Heart right ventricle (tissue), 16 donors: ENCODE results near the gene UBE2D4. TPM values are rescaled to one million over a fixed set of nuclear protein-coding genes. Genes with fewer than 3 reads are reported as not detected.

Source experiments
- ATAC-seq, 8 donors: fragments of 200-7000 bp; cut with Tn5 transposase; one replicate each; pipeline ENCODE4 v1.9.1; 2020; ENCODE audit warnings: mild to moderate bottlenecking in 8 of 8, moderate library complexity in 8 of 8, moderate number of reproducible peaks in 1 of 8
- DNase-seq, 2 donors: peaks; one replicate each; pipeline ENCODE4 v3.0.0-alpha.2; 2020
- H3K27ac ChIP-seq, 10 donors: fragments of 200-600 bp; sonication (generic) in 2 of 10; one replicate each; pipeline versions ENCODE4 v1.5.0 to v1.8.0; 2020 to 2022; ENCODE audit warnings: mild to moderate bottlenecking in 3 of 10
- H3K27me3 ChIP-seq, 7 donors: fragments of 200-600 bp; one replicate each; pipeline ENCODE4 v1.8.0; 2021 to 2022; ENCODE audit warnings: mild to moderate bottlenecking in 2 of 7
- H3K36me3 ChIP-seq, 9 donors: fragments of 200-600 bp; sonication (generic) in 1 of 9; one replicate each; pipeline versions ENCODE4 v1.5.0 to v1.8.0; 2020 to 2022; ENCODE audit warnings: mild to moderate bottlenecking in 2 of 9
- H3K4me1 ChIP-seq, 9 donors: fragments of 200-600 bp; sonication (generic) in 1 of 9; one replicate each; pipeline versions ENCODE4 v1.5.0 to v1.8.0; 2020 to 2022; ENCODE audit warnings: mild to moderate bottlenecking in 4 of 9
- H3K4me3 ChIP-seq, 10 donors: fragments of 200-600 bp; sonication (generic) in 2 of 10; one replicate each; pipeline versions ENCODE4 v1.5.0 to v1.8.0; 2020 to 2022; ENCODE audit warnings: mild to moderate bottlenecking in 7 of 10, moderate library complexity in 2 of 10
- H3K9me3 ChIP-seq, 11 donors: fragments of 200-600 bp in 10 of 11; sonication (generic) in 2 of 11; one replicate each; pipeline versions ENCODE4 v1.5.0 to v1.8.0; 2013 to 2022; ENCODE audit warnings: mild to moderate bottlenecking in 2 of 11, control low read depth in 1 of 11, moderate library complexity in 1 of 11
- WGBS, 2 donors: extraction: QIAGEN DNeasy Blood & Tissue Kit; methylation state at CpG; one replicate each; pipeline ENCODE4 v1.1.7; 2013; ENCODE audit warnings: inconsistent platforms in 1 of 2; 5-methylcytosine and 5-hydroxymethylcytosine counted together
- intact Hi-C, 10 donors: fragments of 100-400 bp; cut with DNase I; formaldehyde crosslinking; loops; one replicate each; pipeline versions ENCODE4 v1.11.1 to v1.14.2; 2022
- polyA plus RNA-seq, 2 donors: library from polyadenylated mRNA; stranded (reverse); fragments of 200-250 nt; gene quantifications; one replicate each; pipeline ENCODE4 v1.2.3, GENCODE V29; 2013
- total RNA-seq, 10 donors: library from RNA; stranded (reverse); fragmentation: NEBNext Ultra II Directional in 3 of 10; extraction: Animal tissue kit (Norgen Biotek cat#: 25700) in 3 of 10; gene quantifications; one replicate each; pipeline versions ENCODE4 v1.2.1 to v1.2.4, GENCODE V29; 2021 to 2023
- TF ChIP-seq, protein P1 (sequence below), 9 donors: fragments of 200-600 bp; sonication (generic) in 2 of 9; IDR thresholded peaks; one replicate each; pipeline versions ENCODE4 v1.5.0 to v1.8.0; 2021 to 2022; ENCODE audit warnings: antibody characterized with exemption in 9 of 9, mild to moderate bottlenecking in 5 of 9, moderate library complexity in 1 of 9
- donor health status: Arrhythmogenic right ventricular cardiomyopathy.
- donor health status: ischemic (EF 13 %, LVEDD 7.1; RV severe dilation, severe dysfunction).
- donor health status: healthy with polysubstance abuse.
- donor health status: DM: no; HTN: yes; CAD: no.
- donor health status: DM: no; HTN: no; CAD: no.
- donor health status: ischemic (EF 25% LVEDD 6.9; RV normal size, moderate dysfunction).
- donor health status: ischemic (EF 25% LVEDD 5.7; RV mildly dilated, moderate dysfunction).
- donor health status: healthy.
- donor health status: DM: yes; HTN: yes; CAD: no.
- donor health status: Ischemic cardiomyopathy.
- donor health status: ischemic (EF 35%, LVEDD 5.7; RV mildly dilated, moderate dysfunction).
- donor health status: nonischemic (EF 11% LVEDD 7.7; RV severe dilation, severe dysfunction).
- donor health status: DM: yes; HTN: yes; CAD: no.
- donor health status: PGD.
- donor health status: ischemic (EF 29% LVEDD 5.4; RV normal size, mild dysfunction).
- donor health status: nonischemic (EF 23%, LVEDD 6.1; RV moderate dilation, normal function).

UBE2D4 gene
- total and polyA plus RNA-seq, 12 donors = 26.2 to 56.1 (median 41.7) TPM

DNA sequence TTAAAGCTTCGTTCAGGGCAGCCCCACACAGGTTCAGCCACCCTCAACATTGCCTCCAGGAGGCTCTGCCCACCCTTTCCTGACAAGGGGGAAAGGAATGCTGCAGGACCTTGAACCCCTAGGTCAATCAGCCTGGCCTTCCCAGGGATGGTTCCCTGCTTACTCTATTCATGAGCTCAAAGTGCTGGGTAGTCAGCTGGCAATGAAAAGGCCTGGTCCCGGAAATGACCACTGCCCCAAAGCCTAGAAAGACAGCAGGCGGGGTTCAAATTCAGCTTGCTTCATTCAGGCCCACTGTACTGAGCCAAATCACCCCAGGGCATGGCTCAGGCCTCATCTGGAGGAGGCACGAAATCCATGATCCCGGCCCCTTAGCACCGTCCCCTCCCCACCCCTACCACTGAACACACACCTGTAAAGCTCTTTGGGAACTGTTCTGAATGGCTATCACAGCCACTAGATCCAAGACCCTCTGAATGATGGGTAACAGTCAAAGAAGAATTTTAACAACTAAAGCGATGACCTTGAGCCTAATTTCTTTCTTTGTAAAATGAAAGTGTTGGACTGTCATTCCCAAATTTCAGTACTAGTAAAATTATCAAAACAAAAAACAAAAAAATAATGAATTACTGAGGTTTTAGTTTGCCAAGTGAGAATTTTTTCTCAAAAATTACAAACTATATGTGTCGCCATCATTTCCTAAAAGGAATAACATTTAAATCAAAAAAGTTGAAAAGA is 20.9 kb upstream of the UBE2D4 start:
- peak in 7 of 8 donors; percentile 13 to 57 (median 39) for ATAC-seq
- no peak for DNase-seq
- Histone ChIP-seq H3K4me1 (peaks cover 14 to 51% (median 34%) of the 10 kb centered on the region in 9 donors), H3K27ac (peak overlapping the region; percentile 87 to 95 (median 91)), H3K4me3 (peak overlapping the region; percentile 66 to 87 (median 76)), H3K27me3 (no peaks in the 10 kb centered on the region), H3K36me3 (peaks cover 0 to 3% (median 0%) of the 10 kb centered on the region in 9 donors), H3K9me3 (no peaks in the 10 kb centered on the region)
- intact Hi-C loops = no loop called here
- WGBS, 2 donors = 34 to 35% methylated on average over 8 of the region's 8 CpGs
- TF ChIP-seq, protein P1, sequence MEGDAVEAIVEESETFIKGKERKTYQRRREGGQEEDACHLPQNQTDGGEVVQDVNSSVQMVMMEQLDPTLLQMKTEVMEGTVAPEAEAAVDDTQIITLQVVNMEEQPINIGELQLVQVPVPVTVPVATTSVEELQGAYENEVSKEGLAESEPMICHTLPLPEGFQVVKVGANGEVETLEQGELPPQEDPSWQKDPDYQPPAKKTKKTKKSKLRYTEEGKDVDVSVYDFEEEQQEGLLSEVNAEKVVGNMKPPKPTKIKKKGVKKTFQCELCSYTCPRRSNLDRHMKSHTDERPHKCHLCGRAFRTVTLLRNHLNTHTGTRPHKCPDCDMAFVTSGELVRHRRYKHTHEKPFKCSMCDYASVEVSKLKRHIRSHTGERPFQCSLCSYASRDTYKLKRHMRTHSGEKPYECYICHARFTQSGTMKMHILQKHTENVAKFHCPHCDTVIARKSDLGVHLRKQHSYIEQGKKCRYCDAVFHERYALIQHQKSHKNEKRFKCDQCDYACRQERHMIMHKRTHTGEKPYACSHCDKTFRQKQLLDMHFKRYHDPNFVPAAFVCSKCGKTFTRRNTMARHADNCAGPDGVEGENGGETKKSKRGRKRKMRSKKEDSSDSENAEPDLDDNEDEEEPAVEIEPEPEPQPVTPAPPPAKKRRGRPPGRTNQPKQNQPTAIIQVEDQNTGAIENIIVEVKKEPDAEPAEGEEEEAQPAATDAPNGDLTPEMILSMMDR (IDR thresholded peaks at IDR 0.05) = no peak

DNA sequence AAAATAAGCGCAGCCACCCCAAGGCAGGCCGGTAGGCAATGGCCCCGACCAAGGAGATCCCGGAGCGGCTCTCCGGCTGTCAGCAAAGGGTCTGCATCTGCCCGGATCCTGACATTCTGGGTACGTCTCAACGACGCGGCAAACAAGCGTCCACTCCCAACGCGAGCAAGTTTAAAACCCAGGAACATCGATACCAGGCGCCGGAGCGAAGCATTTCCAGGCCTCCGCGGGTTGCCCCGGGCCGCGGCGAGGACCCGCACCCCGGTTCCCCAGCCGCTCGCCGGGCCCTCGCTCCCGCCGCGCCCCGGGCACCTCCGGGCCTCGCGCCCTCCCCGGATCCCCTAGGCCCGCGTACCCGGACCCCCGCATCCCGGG is 20.3 kb upstream of the UBE2D4 start:
- Histone ChIP-seq H3K4me3 (peak overlapping the region; percentile 66 to 87 (median 76)), H3K9me3 (no peaks in the 10 kb centered on the region), H3K36me3 (peaks cover 0 to 3% (median 0%) of the 10 kb centered on the region in 9 donors), H3K4me1 (peaks cover 12 to 45% (median 31%) of the 10 kb centered on the region in 9 donors), H3K27ac (peak overlapping the region; percentile 87 to 95 (median 91)), H3K27me3 (no peaks in the 10 kb centered on the region)
- 0 to 1% methylated on average over 29 to 43 of the region's 43 CpGs for WGBS, 2 donors
- DNase-seq (peak; percentile 25 to 32), ATAC-seq (peak; percentile 10 to 58 (median 37))
- TF ChIP-seq, protein P1 (IDR thresholded peaks at IDR 0.05) = no peak
- intact Hi-C loops = no loop called here

DNA sequence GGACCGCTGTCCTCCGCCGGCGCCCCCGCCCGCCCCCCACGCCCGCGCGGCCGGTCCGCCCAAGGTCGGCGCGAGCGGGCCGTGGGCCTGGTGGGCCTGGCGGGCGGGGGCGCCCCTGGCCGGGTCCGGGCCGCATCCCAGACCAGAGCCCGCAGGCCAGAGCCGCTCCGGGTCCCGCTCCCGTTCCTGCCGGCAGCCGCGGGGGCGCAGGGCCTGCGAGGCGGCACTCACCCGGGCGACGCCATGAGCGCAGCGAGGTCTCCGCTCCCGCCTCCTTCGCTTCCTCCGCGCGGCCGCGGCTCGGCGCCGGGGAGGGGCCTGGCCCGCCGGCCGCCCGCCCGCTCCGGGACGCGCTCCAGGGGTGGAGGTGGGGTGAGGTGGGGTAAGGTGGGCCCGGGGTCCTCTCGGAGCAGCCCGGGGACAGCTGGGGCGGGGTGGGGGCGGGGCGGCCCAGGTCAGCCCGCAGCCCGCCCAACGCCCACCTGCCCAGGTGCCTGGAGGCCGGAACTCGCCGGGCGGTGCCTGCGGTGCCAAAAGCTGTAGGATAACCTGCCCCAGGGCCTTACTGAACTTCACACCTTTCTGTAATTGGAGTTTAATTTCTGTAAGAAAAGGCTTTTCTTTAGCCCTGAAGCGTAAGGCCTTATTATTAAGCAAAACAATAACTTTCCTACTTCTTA is 19.8 kb upstream of the UBE2D4 start, which contains the start of gene URGCP:
TSS of gene URGCP (minus strand) at position 266 of the 680 bp plus-strand sequence. CDS start at position 245, 21 bp downstream.
- Histone ChIP-seq H3K27ac (peak within 1 kb of the TSS; percentile 87 to 95 (median 91)), H3K4me3 (peak within 1 kb of the TSS; percentile 66 to 87 (median 76)), H3K9me3 (no peaks in the 10 kb centered on the region), H3K36me3 (peaks cover 0 to 1% (median 0%) of the 10 kb centered on the region in 9 donors), H3K4me1 (peaks cover 11 to 40% (median 26%) of the 10 kb centered on the region in 9 donors), H3K27me3 (no peaks in the 10 kb centered on the region)
- DNase-seq (peak; percentile 44 to 71), ATAC-seq (peak; percentile 48 to 92 (median 77))
- 0 to 4% methylated on average over 35 to 72 of the region's 73 CpGs for WGBS, 2 donors
- TF ChIP-seq, protein P1 (IDR thresholded peaks at IDR 0.05) = no peak
- intact Hi-C loops = no loop called here

DNA sequence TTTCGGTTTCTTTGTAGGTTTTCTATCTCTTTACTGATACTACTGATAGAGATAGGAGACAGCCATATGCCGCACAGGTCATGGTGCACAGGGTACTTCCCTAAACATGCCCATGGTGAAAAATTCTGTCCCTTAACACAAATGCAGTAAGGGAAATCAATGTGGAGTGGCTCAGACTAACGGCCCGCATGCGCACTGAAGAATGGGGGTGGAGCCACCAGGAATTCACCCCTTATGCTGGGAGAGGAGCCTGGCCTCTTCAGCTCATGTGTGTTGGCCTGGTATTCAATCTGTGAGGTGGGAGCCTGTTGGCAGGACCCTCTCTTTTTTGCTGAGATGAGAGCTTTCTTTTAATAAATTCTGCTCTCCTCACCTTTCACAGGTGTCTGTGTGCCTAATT is 11.4 kb upstream of the UBE2D4 start:
- intact Hi-C loops = no loop called here
- TF ChIP-seq, protein P1 (IDR thresholded peaks at IDR 0.05) = no peak

More for the DNA sequence above, 11.4 kb upstream of the UBE2D4 start:
- Histone ChIP-seq H3K4me3 (no peak overlapping the region), H3K4me1 (no peaks in the 10 kb centered on the region), H3K9me3 (peaks cover 0 to 6% (median 0%) of the 10 kb centered on the region in 11 donors), H3K27ac (no peak overlapping the region), H3K27me3 (no peaks in the 10 kb centered on the region), H3K36me3 (no peaks in the 10 kb centered on the region)
- ATAC-seq (no peak), DNase-seq (no peak)
- 85 to 91% methylated on average over 5 of the region's 5 CpGs for WGBS, 2 donors
